GM11168 (cell line): Measurements from ENCODE around the gene MAP2.
"Not testable (repeated sequence)": the region's sequence is repeated elsewhere in the genome, so short reads cannot be mapped to it uniquely, and the experiment has no call there.

ENCODE experiments used
- in situ Hi-C: fragments of 300-500 bp; cut with MboI; formaldehyde crosslinking; loops from one replicate; pipeline ENCODE4 v1.12.0; 2022; ENCODE audit warnings: low sequenced_read_pairs; ENCODE audit not compliant: unreplicated experiment

The MAP2 gene

GRCh38 chr2:209472112-209472832 is 48.4 kb downstream of the MAP2 start:
- in situ Hi-C loops: no loop called here

- in situ Hi-C loops: no loop called here
Observed at GRCh38 chr2:209472871-209473270, 49.0 kb downstream of the MAP2 start.

GRCh38 chr2:209473930-209474419 is 50.1 kb downstream of the MAP2 start:
- in situ Hi-C loops: no loop called here

- in situ Hi-C loops: no loop called here
Observed at GRCh38 chr2:209474960-209475359, 51.1 kb downstream of the MAP2 start.

GRCh38 chr2:209476367-209477208 is 52.7 kb downstream of the MAP2 start:
- in situ Hi-C loops: no loop called here

- in situ Hi-C loops: not testable (repeated sequence)
Observed at GRCh38 chr2:209492296-209492695, 68.4 kb downstream of the MAP2 start.

GRCh38 chr2:209495068-209495620 is 71.3 kb downstream of the MAP2 start:
- in situ Hi-C loops: not testable (repeated sequence)

GRCh38 chr2:209495855-209496585 is 72.2 kb downstream of the MAP2 start:
- in situ Hi-C loops: no loop called here

- in situ Hi-C loops: no loop called here
Observed at GRCh38 chr2:209496586-209496982, 72.7 kb downstream of the MAP2 start.

GRCh38 chr2:209498614-209499013 is 74.8 kb downstream of the MAP2 start:
- in situ Hi-C loops: no loop called here

- in situ Hi-C loops: no loop called here
Observed at GRCh38 chr2:209499069-209499468, 75.2 kb downstream of the MAP2 start.

GRCh38 chr2:209501579-209501978 is 77.7 kb downstream of the MAP2 start:
- in situ Hi-C loops: no loop called here

GRCh38 chr2:209505410-209505809 is 81.6 kb downstream of the MAP2 start:
- in situ Hi-C loops: no loop called here

GRCh38 chr2:209508255-209508654 is 84.4 kb downstream of the MAP2 start:
- in situ Hi-C loops: no loop called here

- in situ Hi-C loops: no loop called here
Observed at GRCh38 chr2:209511637-209512036, 87.8 kb downstream of the MAP2 start.

GRCh38 chr2:209512971-209513370 is 89.1 kb downstream of the MAP2 start:
- in situ Hi-C loops: no loop called here

GRCh38 chr2:209517436-209517835 is 93.6 kb downstream of the MAP2 start:
- in situ Hi-C loops: no loop called here

- in situ Hi-C loops: no loop called here
Observed at GRCh38 chr2:209519271-209519670, 95.4 kb downstream of the MAP2 start.

- in situ Hi-C loops: no loop called here
Observed at GRCh38 chr2:209519906-209520305, 96.1 kb downstream of the MAP2 start.

- in situ Hi-C loops: no loop called here
Observed at GRCh38 chr2:209523041-209523740, 99.3 kb downstream of the MAP2 start.
